Adrenal gland (tissue), 12 donors: Measurements from ENCODE around the gene ERGIC2. TPM values are rescaled to one million over a fixed set of nuclear protein-coding genes. Genes with fewer than 3 reads are reported as not detected.

ENCODE experiments used
- DNase-seq, 7 donors: peaks; one replicate each; pipeline ENCODE4 v3.0.0-alpha.2; 2019 to 2020
- H3K27ac ChIP-seq, 5 donors: fragments of 200-600 bp; sonication (generic) in 4 of 5; 1 replicate in 3 of 5; 2 replicates in 2 of 5; pipeline versions ENCODE4 v1.5.1 to v1.8.0; 2016 to 2020; ENCODE audit warnings: mild to moderate bottlenecking in 1 of 5
- H3K27me3 ChIP-seq: fragments of 200-600 bp; 2 replicates; pipeline ENCODE4 v1.8.0; 2021
- H3K36me3 ChIP-seq, 2 donors: fragments of 200-600 bp; replicated peaks in 1 of 2; 1 replicate in 1 of 2; 2 replicates in 1 of 2; pipeline versions ENCODE4 v1.5.1 to v1.8.0; 2018 to 2022
- H3K4me1 ChIP-seq, 2 donors: fragments of 200-600 bp; replicated peaks in 1 of 2; 1 replicate in 1 of 2; 2 replicates in 1 of 2; pipeline versions ENCODE4 v1.5.1 to v1.8.0; 2018 to 2021
- H3K4me3 ChIP-seq, 4 donors: fragments of 200-600 bp; sonication (generic) in 3 of 4; one replicate each; pipeline ENCODE4 v1.5.1; 2016 to 2018
- H3K9me3 ChIP-seq, 3 donors: fragments of 200-600 bp; sonication (generic) in 1 of 3; replicated peaks in 1 of 3; 1 replicate in 2 of 3; 2 replicates in 1 of 3; pipeline versions ENCODE4 v1.5.1 to v1.8.0; 2016 to 2021
- CTCF ChIP-seq, 6 experiments: fragments of 450-650 bp in 4 of 6; fragments of 200-600 bp in 2 of 6; sonication (generic) in 1 of 6; IDR thresholded peaks; 1 replicate in 5 of 6; 2 replicates in 1 of 6; pipeline versions ENCODE4 v1.5.1 to v1.8.0; 2016 to 2021; ENCODE audit warnings: antibody characterized with exemption in 6 of 6, mild to moderate bottlenecking in 2 of 6, moderate library complexity in 1 of 6
- POLR2A ChIP-seq, 2 donors: fragments of 450-650 bp; IDR thresholded peaks; one replicate each; pipeline ENCODE4 v1.6.1; 2017; ENCODE audit warnings: antibody characterized with exemption in 2 of 2, mild to moderate bottlenecking in 2 of 2, moderate library complexity in 1 of 2
- WGBS, 4 donors: extraction: QIAGEN DNeasy Blood & Tissue Kit in 2 of 4; methylation state at CpG; one replicate each; pipeline versions ENCODE4 v1.1.5 to v1.1.7; 2013 to 2017; 5-methylcytosine and 5-hydroxymethylcytosine counted together
- intact Hi-C, 2 donors: fragments of 100-400 bp; cut with DNase I; formaldehyde crosslinking; loops; one replicate each; pipeline versions ENCODE4 v1.14.1 to v1.15.0; 2022 to 2023
- polyA plus RNA-seq, 3 donors: library from polyadenylated mRNA; stranded (reverse); fragments of 200-250 nt in 2 of 3; fragments of 350-450 nt in 1 of 3; fragmentation: Illumina TruSeq in 1 of 3; extraction: RNeasy Lipid Tissue Mini Kit (QIAGEN cat#74804) in 1 of 3; gene quantifications; one replicate each; pipeline ENCODE4 v1.2.3, GENCODE V29; 2013 to 2014
- total RNA-seq, 9 donors: library from RNA; depleted of rRNA in 4 of 9; stranded (reverse); fragments of >200 nt in 4 of 9; fragments of 120-200 nt in 1 of 9; fragmentation: NEBNext Ultra II Directional in 1 of 9; extraction: Animal tissue kit (Norgen Biotek cat#: 25700) in 1 of 9; gene quantifications; one replicate each; pipeline versions ENCODE4 v1.1.0 to v1.2.4, GENCODE V29; 2013 to 2023
- donor health status: healthy with polysubstance abuse.
- donor health status: Bipolar disorder and iron deficiency.
- donor health status: DM: yes; HTN: yes; CAD: no.
- donor health status: DM: no; HTN: no; CAD: no.
- donor health status: DM: no; HTN: no; CAD: no.
- donor health status: DM: yes; HTN: yes; CAD: no.

The ERGIC2 gene
- total and polyA plus RNA-seq, 12 donors: 17.9 to 134 (median 60.7) TPM

- H3K4me3 ChIP-seq: no peak overlapping the region
- no peaks in the 10 kb centered on the region for H3K27me3 ChIP-seq
- H3K9me3 ChIP-seq: no peaks in the 10 kb centered on the region
- H3K4me1 ChIP-seq: no peaks in the 10 kb centered on the region
- no peak for TF ChIP-seq POLR2A (IDR thresholded peaks at IDR 0.05)
- TF ChIP-seq CTCF (IDR thresholded peaks at IDR 0.05): no peak
- no peak overlapping the region for H3K27ac ChIP-seq
- intact Hi-C loops: no loop called here
- no peaks in the 10 kb centered on the region for H3K36me3 ChIP-seq
- DNase-seq: no peak
These were observed 35.8 kb upstream of the ERGIC2 start for GRCh38 chr12:29416748-29417147.

GRCh38 chr12:29415111-29415510, 34.1 kb upstream of the ERGIC2 start:
- no peak for TF ChIP-seq POLR2A (IDR thresholded peaks at IDR 0.05)
- TF ChIP-seq CTCF (IDR thresholded peaks at IDR 0.05): no peak
- Histone ChIP-seq H3K36me3 (no peaks in the 10 kb centered on the region), H3K4me1 (no peaks in the 10 kb centered on the region), H3K9me3 (no peaks in the 10 kb centered on the region), H3K27me3 (no peaks in the 10 kb centered on the region), H3K27ac (no peak overlapping the region), H3K4me3 (no peak overlapping the region)
- DNase-seq: no peak
- intact Hi-C loops: no loop called here
- WGBS, 4 donors: 39 to 44% (median 40%) methylated on average over 4 of the region's 4 CpGs

- no peak overlapping the region for H3K4me3 ChIP-seq
- H3K27me3 ChIP-seq: no peaks in the 10 kb centered on the region
- no peak overlapping the region for H3K27ac ChIP-seq
- TF ChIP-seq CTCF (IDR thresholded peaks at IDR 0.05) (no peak), POLR2A (IDR thresholded peaks at IDR 0.05) (no peak)
- H3K4me1 ChIP-seq: no peaks in the 10 kb centered on the region
- H3K9me3 ChIP-seq: no peaks in the 10 kb centered on the region
- no peak for DNase-seq
- no peaks in the 10 kb centered on the region for H3K36me3 ChIP-seq
- intact Hi-C loops: no loop called here
These were observed 33.4 kb upstream of the ERGIC2 start for GRCh38 chr12:29414368-29414767.

GRCh38 chr12:29405561-29405960, 24.6 kb upstream of the ERGIC2 start:
- intact Hi-C loops: no loop called here
- 42 to 74% (median 56%) methylated on average over 4 of the region's 4 CpGs for WGBS, 4 donors
- H3K9me3 ChIP-seq: no peaks in the 10 kb centered on the region
- no peaks in the 10 kb centered on the region for H3K36me3 ChIP-seq
- no peak overlapping the region for H3K27ac ChIP-seq
- no peaks in the 10 kb centered on the region for H3K4me1 ChIP-seq
- DNase-seq: no peak
- no peak for TF ChIP-seq POLR2A (IDR thresholded peaks at IDR 0.05)
- no peaks in the 10 kb centered on the region for H3K27me3 ChIP-seq
- H3K4me3 ChIP-seq: no peak overlapping the region

GRCh38 chr12:29403991-29404390, 23.0 kb upstream of the ERGIC2 start:
- TF ChIP-seq POLR2A (IDR thresholded peaks at IDR 0.05) (no peak), CTCF (IDR thresholded peaks at IDR 0.05) (no peak)
- WGBS, 4 donors: 47 to 85% (median 73%) methylated on average over 4 of the region's 4 CpGs
- intact Hi-C loops: no loop called here
- no peaks in the 10 kb centered on the region for H3K27me3 ChIP-seq
- DNase-seq: no peak
- no peak overlapping the region for H3K27ac ChIP-seq
- H3K4me1 ChIP-seq: no peaks in the 10 kb centered on the region
- H3K9me3 ChIP-seq: no peaks in the 10 kb centered on the region
- no peak overlapping the region for H3K4me3 ChIP-seq
- H3K36me3 ChIP-seq: no peaks in the 10 kb centered on the region
